Omental fat pad (tissue), 4 donors: ENCODE measurements around the gene ZNF682. TPM values are rescaled to one million over a fixed set of nuclear protein-coding genes. Genes with fewer than 3 reads are reported as not detected.
"Not testable (repeated sequence)": the region's sequence is repeated elsewhere in the genome, so short reads cannot be mapped to it uniquely, and the experiment has no call there.

Source experiments
- ATAC-seq: fragments of 150-250 bp; one replicate; pipeline ENCODE4 v1.9.1; 2016; ENCODE audit warnings: mild to moderate bottlenecking, moderate library complexity; ENCODE audit not compliant: low FRiP score
- DNase-seq: peaks from one replicate; pipeline ENCODE4 v3.0.0-alpha.2; 2019; ENCODE audit warnings: low spot score
- CTCF ChIP-seq, 3 donors: fragments of 450-650 bp; IDR thresholded peaks; one replicate each; pipeline ENCODE4 v1.5.1; 2016 to 2017; ENCODE audit warnings: antibody characterized with exemption in 3 of 3, mild to moderate bottlenecking in 3 of 3, moderate library complexity in 2 of 3
- small RNA-seq: library from RNA; depleted of rRNA; stranded (forward); fragments of <200 nt; gene quantifications from one replicate; pipeline ENCODE3, GENCODE V24; 2016
- total RNA-seq, 4 donors: library from RNA; depleted of rRNA; stranded (reverse); fragments of >200 nt; gene quantifications; one replicate each; pipeline ENCODE4 v1.1.0, GENCODE V29; 2016

ZNF682 gene
- total RNA-seq, 4 donors from 2014 or later: 1.5 to 4.7 (median 2.9) TPM

GRCh38 chr19:19964416-19964815, 74.9 kb downstream of the ZNF682 start:
- TF ChIP-seq CTCF (IDR thresholded peaks at IDR 0.05): no peak
- ATAC-seq (no peak), DNase-seq (no peak)

- DNase-seq: peak; percentile 66
These were observed 80.0 kb downstream of the ZNF682 start for GRCh38 chr19:19959151-19959799.

GRCh38 chr19:19957766-19958165, 81.5 kb downstream of the ZNF682 start:
- not testable (repeated sequence) for DNase-seq, ATAC-seq

More at GRCh38 chr19:19959151-19959799, 80.0 kb downstream of the ZNF682 start:
- not testable (repeated sequence) for ATAC-seq

GRCh38 chr19:19956434-19957075, 82.8 kb downstream of the ZNF682 start:
- no peak for ATAC-seq
- no peak for DNase-seq
- TF ChIP-seq CTCF (IDR thresholded peaks at IDR 0.05): no peak

- no peak for DNase-seq
- TF ChIP-seq CTCF (IDR thresholded peaks at IDR 0.05): no peak
- ATAC-seq: no peak
These were observed 84.1 kb downstream of the ZNF682 start for GRCh38 chr19:19955208-19955607.

Small RNA genes within 50 kb of the gene (small RNA-seq; reads per million reads assigned to genes)
- gene AC006539.3: not detected

Other genes with a start within 250 kb of the ZNF682 start
- gene ZNF506, start 217.8 kb downstream of the ZNF682 start, total RNA-seq: 10 to 100 TPM; 20.0 to 47.6 (median 24.0) TPM
- 10 to 100 TPM in 1 of 4 donors, 1 to 10 TPM in 3; 3.0 to 12.8 (median 6.2) TPM for gene ZNF253, start 173.6 kb downstream of the ZNF682 start, total RNA-seq
- 1 to 10 TPM; 1.9 to 6.9 (median 4.0) TPM for gene ZNF93, start 138.6 kb downstream of the ZNF682 start, total RNA-seq
- 1 to 10 TPM in 3 of 4 donors, under 1 TPM in 1; 0.36 to 4.3 (median 1.7) TPM for gene ZNF90, start 38.5 kb upstream of the ZNF682 start, total RNA-seq
- gene ZNF486, start 127.7 kb upstream of the ZNF682 start, total RNA-seq: 1 to 10 TPM; 3.4 to 6.1 (median 3.8) TPM